Spleen (tissue), 11 donors: Measurements from ENCODE around the gene TOGARAM1. TPM values are rescaled to one million over a fixed set of nuclear protein-coding genes. Genes with fewer than 3 reads are reported as not detected.
A peak's percentile ranks its signal among the peaks of the same experiment; 100 is the strongest.

Source experiments
- DNase-seq: peaks from one replicate; pipeline ENCODE4 v3.0.0-alpha.2; 2020
- H3K27ac ChIP-seq, 8 donors: fragments of 200-600 bp; sonication (generic) in 7 of 8; 1 replicate in 4 of 8; 2 replicates in 4 of 8; pipeline versions ENCODE4 v1.5.0 to v1.8.0; 2016 to 2021; ENCODE audit warnings: inconsistent platforms in 4 of 8, mild to moderate bottlenecking in 4 of 8, moderate library complexity in 1 of 8
- H3K27me3 ChIP-seq, 7 donors: fragments of 200-600 bp; sonication (generic) in 6 of 7; replicated peaks in 1 of 7; 1 replicate in 4 of 7; 2 replicates in 3 of 7; pipeline versions ENCODE4 v1.5.0 to v1.8.0; 2016 to 2021; ENCODE audit warnings: inconsistent platforms in 3 of 7, mild to moderate bottlenecking in 1 of 7
- H3K36me3 ChIP-seq, 6 donors: fragments of 200-600 bp; sonication (generic) in 5 of 6; 1 replicate in 4 of 6; 2 replicates in 2 of 6; pipeline versions ENCODE4 v1.5.0 to v1.8.0; 2016 to 2021; ENCODE audit warnings: inconsistent platforms in 2 of 6
- H3K4me1 ChIP-seq, 6 donors: fragments of 200-600 bp; sonication (generic) in 5 of 6; 1 replicate in 3 of 6; 2 replicates in 3 of 6; pipeline versions ENCODE4 v1.5.0 to v1.8.0; 2016 to 2021; ENCODE audit warnings: inconsistent platforms in 3 of 6
- H3K4me3 ChIP-seq, 8 donors: fragments of 200-600 bp; sonication (generic) in 7 of 8; 1 replicate in 4 of 8; 2 replicates in 4 of 8; pipeline versions ENCODE4 v1.5.0 to v1.8.0; 2016 to 2021; ENCODE audit warnings: inconsistent platforms in 4 of 8, mild to moderate bottlenecking in 4 of 8, moderate library complexity in 2 of 8
- H3K9me3 ChIP-seq, 8 donors: fragments of 200-600 bp; sonication (generic) in 7 of 8; 1 replicate in 4 of 8; 2 replicates in 4 of 8; pipeline versions ENCODE4 v1.5.0 to v1.8.0; 2016 to 2021; ENCODE audit warnings: inconsistent platforms in 4 of 8
- CTCF ChIP-seq, 11 experiments: fragments of 200-600 bp in 7 of 11; fragments of 450-650 bp in 4 of 11; sonication (generic) in 4 of 11; IDR thresholded peaks in 8 of 11; conservative IDR thresholded peaks in 3 of 11; 1 replicate in 7 of 11; 2 replicates in 4 of 11; pipeline versions ENCODE4 v1.4.0 to v1.8.0; 2016 to 2021; ENCODE audit warnings: antibody characterized with exemption in 11 of 11, inconsistent platforms in 4 of 11, mild to moderate bottlenecking in 1 of 11
- POLR2A ChIP-seq, 3 donors: fragments of 450-650 bp; IDR thresholded peaks; one replicate each; pipeline ENCODE4 v1.5.1; 2017; ENCODE audit warnings: antibody characterized with exemption in 3 of 3, mild to moderate bottlenecking in 1 of 3
- POLR2AphosphoS5 ChIP-seq, 3 donors: sonication (generic); formaldehyde crosslinking; IDR thresholded peaks; one replicate each; pipeline ENCODE4 v1.5.1; 2017; ENCODE audit warnings: antibody characterized with exemption in 3 of 3
- WGBS, 5 donors: extraction: QIAGEN DNeasy Blood & Tissue Kit in 3 of 5; methylation state at CpG; one replicate each; pipeline versions ENCODE4 v1.1.5 to v1.1.7; 2013 to 2018; 5-methylcytosine and 5-hydroxymethylcytosine counted together
- intact Hi-C: fragments of 100-400 bp; cut with DNase I; formaldehyde crosslinking; loops from one replicate; pipeline ENCODE4 v1.15.0; 2023; ENCODE audit warnings: low total_unique reads
- polyA plus RNA-seq, 3 donors: library from polyadenylated mRNA; stranded (reverse); fragments of 200-250 nt; gene quantifications; one replicate each; pipeline ENCODE4 v1.2.1, GENCODE V29; 2013
- total RNA-seq, 7 donors: library from RNA; depleted of rRNA in 3 of 7; stranded (reverse); fragments of >200 nt in 3 of 7; fragmentation: NEBNext Ultra II Directional in 4 of 7; extraction: Animal tissue kit (Norgen Biotek cat#: 25700) in 4 of 7; gene quantifications; one replicate each; pipeline versions ENCODE4 v1.1.0 to v1.2.1, GENCODE V29; 2016 to 2021
- donor health status: healthy with polysubstance abuse.
- donor health status: DM: no; HTN: no; CAD: no; lungs with moderate emphysema.
- donor health status: DM: no; HTN: no; CAD: no.
- donor health status: Bipolar disorder and iron deficiency.
- donor health status: healthy.
- donor health status: DM: no; HTN: no; CAD: no.
- donor health status: DM: yes; HTN: yes; CAD: no.

Gene TOGARAM1
- total and polyA plus RNA-seq, 10 donors, result 3.1 to 37.3 (median 17.2) TPM

GRCh38 chr14:44962334-44963043, 499 bp downstream of the TOGARAM1 start:
- 1 to 8% (median 2%) methylated on average over 17 to 39 of the region's 39 CpGs for WGBS, 5 donors
- Histone ChIP-seq H3K36me3 (no peaks in the 10 kb centered on the region), H3K4me1 (peaks cover 30 to 90% (median 81%) of the 10 kb centered on the region in 6 donors), H3K4me3 (peak overlapping the region; percentile 70 to 97 (median 90)), H3K9me3 (peaks cover 0 to 12% (median 4%) of the 10 kb centered on the region in 8 donors), H3K27ac (peak overlapping the region; percentile 80 to 96 (median 93)), H3K27me3 (no peaks in the 10 kb centered on the region)
- peak; percentile 92 for DNase-seq
- intact Hi-C loops, result loop anchor here (5.0 kb wide), 1 partner anchor 65 kb away; a partner anchor contains a TSS
- TF ChIP-seq POLR2A (IDR thresholded peaks at IDR 0.05) (peak in 1 of 3 donors; percentile 38), CTCF (IDR thresholded peaks at IDR 0.05 in 8 of 11, conservative IDR thresholded peaks at IDR 0.05 in 3 of 11) (no peak), POLR2AphosphoS5 (IDR thresholded peaks at IDR 0.05) (no peak)

GRCh38 chr14:44963044-44963528, 1.1 kb downstream of the TOGARAM1 start:
- Histone ChIP-seq H3K4me1 (peaks cover 30 to 90% (median 82%) of the 10 kb centered on the region in 6 donors), H3K27me3 (no peaks in the 10 kb centered on the region), H3K27ac (peak overlapping the region in 6 of 8 donors; percentile 87 to 96 (median 94)), H3K36me3 (no peaks in the 10 kb centered on the region), H3K9me3 (peaks cover 0 to 13% (median 4%) of the 10 kb centered on the region in 8 donors), H3K4me3 (peak overlapping the region; percentile 70 to 97 (median 90))
- no peak for DNase-seq
- 16 to 39% (median 22%) methylated on average over 13 of the region's 13 CpGs for WGBS, 5 donors
- intact Hi-C loops, result loop anchor here (5.0 kb wide), 1 partner anchor 66 kb away; a partner anchor contains a TSS
- TF ChIP-seq POLR2AphosphoS5 (IDR thresholded peaks at IDR 0.05), result no peak

- Histone ChIP-seq H3K4me1 (peaks cover 27 to 90% (median 78%) of the 10 kb centered on the region in 6 donors), H3K9me3 (peaks cover 0 to 18% (median 4%) of the 10 kb centered on the region in 8 donors), H3K27me3 (no peaks in the 10 kb centered on the region), H3K36me3 (peaks cover 0 to 4% (median 0%) of the 10 kb centered on the region in 6 donors), H3K27ac (peak overlapping the region in 1 of 8 donors; percentile 96), H3K4me3 (peak overlapping the region; percentile 14 to 97 (median 90))
- no peak for DNase-seq
- TF ChIP-seq CTCF (IDR thresholded peaks at IDR 0.05 in 8 of 11, conservative IDR thresholded peaks at IDR 0.05 in 3 of 11), result no peak
- no peak for TF ChIP-seq POLR2AphosphoS5 (IDR thresholded peaks at IDR 0.05)
- TF ChIP-seq POLR2A (IDR thresholded peaks at IDR 0.05), result no peak
- 31 to 66% (median 39%) methylated on average over 7 of the region's 7 CpGs for WGBS, 5 donors
- intact Hi-C loops, result loop anchor here (5.0 kb wide), 1 partner anchor 67 kb away; a partner anchor contains a TSS
Observed at GRCh38 chr14:44963775-44964380, 1.9 kb downstream of the TOGARAM1 start.

- peaks cover 14 to 68% (median 63%) of the 10 kb centered on the region in 6 donors for H3K4me1 ChIP-seq
- intact Hi-C loops, result no loop called here
Observed at GRCh38 chr14:44966601-44967336, 4.8 kb downstream of the TOGARAM1 start.

More at GRCh38 chr14:44966601-44967336, 4.8 kb downstream of the TOGARAM1 start:
- Histone ChIP-seq H3K9me3 (peaks cover 0 to 41% (median 19%) of the 10 kb centered on the region in 8 donors), H3K36me3 (peaks cover 0 to 20% (median 0%) of the 10 kb centered on the region in 6 donors), H3K27ac (no peak overlapping the region), H3K27me3 (no peaks in the 10 kb centered on the region), H3K4me3 (peak overlapping the region in 4 of 8 donors; percentile 9 to 92 (median 46))
- WGBS, 5 donors, result 84 to 91% (median 87%) methylated on average over 4 of the region's 4 CpGs
- TF ChIP-seq POLR2A (IDR thresholded peaks at IDR 0.05), result no peak
- no peak for TF ChIP-seq POLR2AphosphoS5 (IDR thresholded peaks at IDR 0.05)
- no peak for TF ChIP-seq CTCF (IDR thresholded peaks at IDR 0.05 in 8 of 11, conservative IDR thresholded peaks at IDR 0.05 in 3 of 11)
- no peak for DNase-seq
